HG02798 (cell line): Measurements from ENCODE around the gene FAM83D.

ENCODE experiments used
- ATAC-seq: cut with Tn5 transposase; IDR thresholded peaks from one replicate; pipeline ENCODE4 v1.9.1; 2021; ENCODE audit warnings: mild to moderate bottlenecking; ENCODE audit not compliant: unreplicated experiment, poor library complexity

Gene FAM83D

DNA sequence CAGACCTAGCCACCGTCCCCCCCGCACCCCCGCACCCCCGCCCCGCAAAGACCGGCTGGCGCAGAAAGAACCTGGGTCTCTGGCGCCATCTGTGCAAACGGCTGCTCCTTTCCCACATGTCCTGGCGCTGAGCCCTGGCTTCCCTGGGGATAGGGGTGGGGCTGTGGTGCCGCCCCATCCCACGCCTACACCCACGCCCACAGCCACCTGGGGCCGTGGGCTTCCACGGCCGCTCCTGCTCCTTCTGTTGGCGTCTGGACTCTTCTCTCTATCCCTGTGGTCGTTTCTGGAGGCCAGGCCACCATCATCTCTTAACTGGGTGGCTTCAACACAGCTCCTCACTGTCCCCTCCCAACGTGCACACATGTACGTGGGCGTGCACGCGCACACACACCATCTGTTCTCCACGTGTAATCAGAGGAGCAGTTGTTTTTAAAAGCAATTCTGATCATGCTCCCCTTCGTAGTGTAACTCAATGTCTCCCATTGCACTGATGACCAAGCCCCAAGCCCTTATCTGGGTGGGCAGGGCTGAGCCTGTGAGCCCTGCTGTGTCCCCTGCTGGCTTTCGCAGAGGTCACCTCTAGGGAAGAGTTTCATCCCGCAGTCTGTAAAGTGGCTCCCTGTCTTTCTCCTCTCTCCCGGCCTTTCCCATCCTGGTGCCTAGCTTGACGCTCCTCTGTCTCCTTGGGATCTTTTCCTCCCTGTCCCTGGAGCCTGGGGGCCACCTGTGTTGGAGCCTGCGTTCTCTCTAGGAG lies 31.9 kb upstream of the FAM83D start:
- no peak for ATAC-seq

DNA sequence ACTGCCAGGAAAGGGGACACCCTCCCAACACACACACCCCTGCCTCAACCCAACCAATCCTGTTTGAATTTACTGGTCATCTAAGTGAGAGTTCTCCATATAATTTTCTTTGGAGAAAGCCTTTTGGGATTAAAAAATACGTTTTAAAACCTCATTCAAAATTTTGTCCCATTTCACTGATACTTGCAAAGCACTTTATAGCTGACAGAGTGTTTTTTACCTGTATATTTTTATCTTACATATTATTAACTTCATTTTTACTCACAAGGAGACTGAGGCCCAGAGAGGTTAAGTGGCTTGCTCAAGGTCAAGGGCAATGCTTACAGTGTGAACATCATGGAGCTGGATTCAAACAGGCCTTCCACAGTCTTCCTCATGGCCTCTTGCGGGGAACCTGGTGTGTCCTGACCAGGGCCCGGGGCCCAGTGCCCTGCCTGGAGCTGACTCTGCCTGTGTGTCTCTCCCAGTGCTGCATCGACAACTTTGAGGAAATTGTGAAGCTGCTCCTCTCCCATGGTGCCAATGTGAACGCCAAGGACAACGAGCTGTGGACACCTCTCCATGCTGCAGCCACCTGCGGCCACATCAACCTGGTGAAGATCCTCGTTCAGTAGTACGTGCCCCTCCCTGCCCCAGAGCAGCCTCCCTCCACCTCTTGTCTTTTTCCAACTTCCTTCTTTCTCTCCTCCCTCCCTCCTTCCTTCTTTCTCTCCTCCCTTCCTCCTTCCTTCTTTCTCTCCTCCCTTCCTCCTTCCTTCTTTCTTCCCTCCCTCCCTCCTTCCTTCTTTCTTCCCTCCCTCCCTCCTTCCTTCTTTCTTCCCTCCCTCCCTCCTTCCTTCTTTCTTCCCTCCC lies 30.9 kb upstream of the FAM83D start:
- ATAC-seq, result no peak

DNA sequence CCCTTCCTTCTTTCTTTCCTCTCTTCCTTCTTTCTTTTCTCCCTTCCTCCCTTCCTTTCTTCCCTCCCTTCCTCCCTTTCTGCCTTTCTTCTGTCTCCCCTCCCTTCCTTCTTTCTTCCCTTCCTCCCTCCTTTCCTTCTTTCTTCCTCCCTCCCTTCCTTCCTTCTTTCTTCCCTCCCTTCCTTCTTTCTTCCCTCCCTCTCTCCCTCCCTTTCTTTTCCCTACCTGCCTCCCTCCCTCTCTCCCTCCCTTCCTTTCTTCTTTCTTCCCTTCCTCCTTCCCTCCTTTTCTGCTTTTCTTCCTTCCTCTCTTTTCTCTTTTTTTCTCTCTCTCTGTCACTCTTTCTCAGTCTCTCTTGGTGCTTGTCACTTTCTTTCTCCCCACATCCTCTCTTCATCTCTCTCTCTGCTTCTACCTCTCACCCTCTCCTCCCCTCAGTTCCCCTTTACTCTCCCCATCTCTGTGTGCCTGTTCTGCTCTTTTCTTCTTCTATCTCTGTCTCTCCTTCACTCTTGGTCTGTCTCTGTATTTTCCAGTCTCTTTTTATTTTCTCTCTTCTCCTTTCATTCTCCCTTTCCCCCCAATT lies 30.1 kb upstream of the FAM83D start:
- no peak for ATAC-seq

DNA sequence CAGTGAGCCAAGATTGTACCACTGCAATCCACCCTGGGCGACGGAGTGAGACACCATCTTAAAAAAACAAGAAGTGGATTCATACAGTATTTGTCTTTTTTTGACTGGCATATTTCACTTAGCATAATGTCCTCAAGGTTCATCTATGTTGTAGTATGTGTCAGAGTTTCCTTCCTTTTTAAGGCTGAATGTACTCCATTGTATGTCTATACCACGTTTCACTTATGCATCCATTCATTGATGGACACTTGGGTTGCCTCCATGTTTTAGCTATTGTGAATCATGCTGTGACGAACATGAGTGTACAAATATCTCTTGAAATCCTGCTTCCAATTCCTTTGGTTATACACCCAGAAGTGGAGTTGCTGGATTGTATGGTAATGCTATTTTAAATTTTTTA lies 28.9 kb upstream of the FAM83D start:
- no peak for ATAC-seq

DNA sequence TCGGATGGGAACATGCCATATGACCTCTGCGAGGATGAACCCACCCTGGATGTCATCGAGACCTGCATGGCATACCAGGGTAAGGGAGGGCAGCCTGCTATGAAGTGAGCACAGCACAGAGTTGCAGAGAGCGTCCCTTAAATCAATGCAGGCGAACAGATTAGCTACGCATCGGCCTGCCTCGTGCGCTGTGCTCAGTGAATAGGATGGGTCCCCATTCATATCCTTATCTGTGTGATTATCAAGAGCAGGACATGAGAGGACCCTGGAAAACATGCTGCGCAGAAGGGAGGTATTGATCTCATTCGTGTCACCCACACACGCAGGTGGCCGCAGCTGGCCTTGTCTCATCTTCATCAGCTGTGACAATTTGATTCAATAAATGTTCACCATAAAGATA lies 25.6 kb upstream of the FAM83D start:
- no peak for ATAC-seq

DNA sequence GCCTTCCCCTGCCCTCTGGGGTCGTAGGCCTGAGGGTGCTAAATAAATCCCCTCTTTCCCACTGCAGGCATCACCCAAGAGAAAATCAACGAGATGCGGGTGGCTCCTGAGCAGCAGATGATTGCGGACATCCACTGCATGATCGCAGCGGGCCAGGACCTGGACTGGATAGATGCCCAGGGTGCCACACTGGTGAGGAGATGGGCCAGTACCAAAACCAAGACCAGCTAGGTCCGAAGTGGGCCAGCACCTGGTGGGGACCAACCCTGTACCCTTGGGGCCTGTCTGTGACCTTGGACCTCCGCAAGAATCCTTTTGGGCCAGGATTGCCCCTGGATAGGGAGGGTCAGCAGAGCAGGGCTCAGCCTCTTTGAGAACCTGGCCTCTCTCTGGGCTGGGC lies 23.6 kb upstream of the FAM83D start:
- no peak for ATAC-seq

DNA sequence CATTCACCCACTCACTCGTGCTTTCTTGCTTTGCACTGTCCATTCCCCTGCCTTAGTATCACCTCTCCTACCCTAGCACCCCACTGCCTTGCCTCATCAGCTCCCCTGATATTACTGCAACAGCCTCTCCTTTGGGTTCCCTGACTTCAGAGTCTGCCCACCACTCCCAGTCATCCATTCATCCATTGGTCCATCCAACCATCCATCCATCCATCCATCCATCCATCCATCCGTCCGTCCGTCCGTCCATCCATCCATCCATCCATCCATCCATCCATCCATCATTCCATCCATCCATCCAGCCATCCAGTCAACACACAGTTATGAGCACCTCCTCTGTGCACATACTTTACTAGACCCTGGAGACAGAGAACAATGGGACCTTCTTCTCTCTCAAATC lies 22.9 kb upstream of the FAM83D start:
- ATAC-seq, result no peak

DNA sequence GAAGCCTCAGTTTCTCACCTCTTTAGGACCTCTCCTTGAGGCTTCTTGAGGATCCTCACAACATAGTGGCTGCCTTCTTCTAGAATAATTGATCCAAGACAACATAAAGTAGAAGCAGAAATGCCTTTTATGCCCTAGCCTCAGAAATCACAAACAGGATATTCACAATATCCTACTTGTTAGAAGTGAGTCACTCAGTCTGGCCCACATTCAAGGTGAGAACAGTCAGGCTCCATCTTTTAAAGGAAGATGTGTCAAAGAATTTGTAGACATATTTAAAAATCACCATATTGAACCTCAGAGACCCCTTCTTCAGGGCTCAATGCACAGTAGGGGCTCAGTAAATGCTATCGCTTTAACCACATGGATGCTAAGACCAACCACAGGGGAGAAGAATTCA lies 20.8 kb upstream of the FAM83D start:
- ATAC-seq, result no peak

DNA sequence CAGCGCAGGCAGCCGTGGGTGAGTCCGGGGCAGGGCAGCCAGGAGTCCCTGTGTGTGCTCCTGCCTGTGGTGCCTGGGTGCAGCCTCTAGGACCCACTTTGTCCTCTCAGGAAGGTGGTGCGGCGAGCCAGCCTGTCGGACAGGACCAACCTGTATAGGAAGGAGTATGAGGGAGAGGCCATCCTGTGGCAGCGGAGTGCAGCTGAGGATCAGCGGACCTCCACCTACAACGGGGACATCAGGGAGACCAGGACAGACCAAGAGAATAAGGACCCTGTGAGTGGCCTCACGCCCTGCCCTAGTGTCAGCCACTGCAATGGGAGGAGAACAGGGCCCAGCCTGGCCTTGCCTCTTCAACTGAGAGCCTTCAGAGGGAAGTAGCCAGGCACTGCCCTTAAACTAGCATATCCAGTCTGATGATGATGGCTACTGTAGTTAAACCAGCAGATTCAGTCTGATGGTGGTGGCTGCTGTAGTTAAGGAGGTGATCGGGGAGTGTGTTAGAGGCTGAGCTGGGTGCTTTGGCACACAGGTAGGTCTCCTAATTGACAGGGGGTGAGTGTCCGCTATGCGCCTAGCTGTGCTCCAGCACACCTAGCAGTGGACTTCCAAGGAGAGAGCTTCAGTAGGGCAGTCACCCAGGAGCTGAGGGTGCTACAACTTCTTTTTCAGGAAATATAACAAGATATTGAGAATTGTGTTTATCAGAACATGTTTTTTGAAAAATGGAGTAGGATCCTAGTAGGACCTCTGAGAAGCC lies 18.1 kb upstream of the FAM83D start:
- ATAC-seq, result no peak

DNA sequence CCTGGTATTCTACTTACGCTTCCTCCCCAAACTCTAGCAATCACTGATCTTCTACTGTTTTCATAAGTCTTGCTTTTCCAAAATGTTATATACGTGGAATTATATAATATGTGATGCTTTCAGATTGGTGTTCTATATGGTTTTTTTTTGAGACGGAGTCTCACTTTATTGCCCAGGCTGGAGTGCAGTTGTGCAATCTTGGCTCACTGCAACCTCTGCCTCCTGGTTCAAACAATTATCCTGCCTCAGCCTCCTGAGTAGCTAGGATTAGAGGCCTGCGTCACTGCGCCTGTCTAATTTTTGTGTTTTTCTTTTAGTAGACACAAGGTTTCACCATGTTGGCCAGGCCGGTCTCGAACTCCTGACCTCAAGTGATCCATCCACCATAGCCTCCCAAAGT lies 10.9 kb upstream of the FAM83D start:
- no peak for ATAC-seq

DNA sequence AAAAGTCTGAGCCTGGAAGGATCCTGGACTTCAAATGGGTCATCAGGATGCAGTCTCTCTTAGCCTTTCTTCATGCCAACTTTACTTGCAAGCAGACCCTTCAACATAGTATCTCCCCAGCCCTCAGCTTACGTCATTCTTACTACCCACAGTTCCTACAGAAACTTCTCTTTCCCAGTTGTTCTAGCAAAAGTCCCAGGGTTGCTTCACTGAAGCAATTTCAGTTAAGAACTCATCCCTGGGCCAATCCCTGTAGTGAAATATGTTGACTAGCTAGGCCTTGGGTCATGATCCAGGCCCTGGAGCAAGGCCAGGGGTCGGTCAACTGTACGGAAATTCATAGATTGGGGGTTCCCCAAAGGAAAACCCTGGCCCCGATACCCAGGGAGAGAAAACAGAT lies 8.6 kb upstream of the FAM83D start:
- no peak for ATAC-seq

DNA sequence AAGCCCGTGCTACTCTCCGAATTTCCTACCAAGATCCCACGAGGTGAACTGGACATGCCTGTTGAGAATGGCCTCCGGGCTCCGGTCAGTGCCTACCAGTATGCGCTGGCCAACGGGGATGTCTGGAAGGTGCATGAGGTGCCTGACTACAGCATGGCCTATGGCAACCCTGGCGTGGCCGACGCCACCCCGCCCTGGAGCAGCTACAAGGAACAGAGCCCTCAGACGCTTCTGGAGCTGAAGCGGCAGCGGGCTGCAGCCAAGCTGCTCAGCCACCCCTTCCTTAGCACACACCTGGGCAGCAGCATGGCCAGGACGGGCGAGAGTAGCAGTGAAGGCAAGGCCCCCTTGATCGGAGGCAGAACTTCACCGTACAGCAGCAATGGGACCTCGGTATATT lies 8.0 kb upstream of the FAM83D start:
- no peak for ATAC-seq

DNA sequence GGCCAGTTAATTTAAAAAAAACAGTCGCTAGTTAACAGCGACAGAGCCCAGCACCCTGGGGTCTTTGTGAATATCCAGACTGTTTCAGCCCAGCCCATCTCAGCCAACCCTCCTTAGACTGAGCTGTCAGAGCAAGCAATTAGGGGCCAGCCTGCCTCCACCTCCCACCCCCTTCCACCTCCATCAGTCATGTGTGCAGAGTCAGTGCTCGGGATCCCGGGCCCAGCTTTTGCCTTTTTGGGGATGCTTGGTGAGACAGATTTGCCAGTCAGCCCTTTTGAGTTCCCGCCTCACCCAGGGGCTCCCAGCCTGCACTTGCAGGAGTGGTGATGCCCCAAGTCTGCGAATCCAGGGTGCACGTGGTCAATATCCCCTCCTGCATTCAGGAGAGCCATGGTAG lies 6.5 kb upstream of the FAM83D start:
- ATAC-seq, result no peak

DNA sequence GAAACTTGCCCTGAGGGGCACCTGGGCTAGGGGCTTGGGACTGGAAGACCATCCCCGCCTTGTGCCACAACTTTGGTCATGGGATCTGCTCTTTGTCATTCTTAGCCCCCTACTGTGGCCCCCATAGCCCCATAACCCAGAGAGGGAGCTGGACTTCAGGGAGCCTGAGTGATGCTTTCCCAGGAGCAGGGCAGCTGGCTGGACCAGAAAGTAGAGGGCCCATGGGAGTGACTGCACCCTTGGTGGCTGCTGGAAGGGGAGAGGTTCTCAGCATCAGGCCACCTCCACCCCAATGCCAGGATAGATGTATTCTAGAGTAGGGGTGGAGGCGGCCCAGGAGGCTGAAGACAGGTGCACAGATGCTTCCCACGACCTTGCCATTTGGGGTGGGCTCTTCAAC lies 5.8 kb upstream of the FAM83D start:
- ATAC-seq, result no peak

DNA sequence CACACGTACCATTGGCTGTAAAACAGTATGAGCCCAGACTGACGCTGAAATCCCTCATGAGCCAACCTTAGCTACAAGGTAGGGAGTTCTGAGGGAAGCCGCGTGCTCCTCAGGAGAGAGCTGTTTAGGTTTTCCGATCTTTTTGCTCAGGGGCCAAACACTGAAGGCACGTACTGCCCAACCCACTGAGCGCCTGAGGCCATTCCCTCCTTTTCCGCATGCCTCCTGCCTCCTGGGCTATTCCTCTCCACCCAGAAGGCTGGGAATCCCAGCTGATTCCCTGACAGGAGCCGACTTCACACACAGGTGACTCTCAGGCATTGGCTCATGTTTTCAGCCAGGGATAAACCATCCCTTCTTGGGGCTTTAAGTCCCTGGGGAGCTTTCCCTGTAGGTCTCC lies 5.4 kb upstream of the FAM83D start:
- ATAC-seq, result no peak

DNA sequence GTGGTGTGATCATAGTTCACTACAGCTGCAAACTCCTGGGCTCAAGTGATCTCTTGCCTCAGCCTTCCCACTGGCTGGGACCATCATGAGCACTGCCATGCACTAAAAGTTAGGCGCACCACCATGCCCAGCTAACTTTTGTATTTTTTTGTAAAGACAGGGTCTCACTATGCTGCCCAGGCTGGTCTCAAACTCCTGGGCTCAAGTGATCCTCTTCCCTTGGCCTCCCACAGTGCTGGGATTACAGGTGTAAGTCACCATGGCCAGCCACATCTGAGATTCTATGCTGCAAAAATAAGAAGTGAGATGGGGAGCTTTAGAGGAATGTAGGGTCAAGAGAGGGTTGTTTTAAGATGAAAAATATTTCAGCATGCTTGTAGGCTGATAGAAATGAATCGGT lies 1.5 kb upstream of the FAM83D start:
- ATAC-seq, result no peak

DNA sequence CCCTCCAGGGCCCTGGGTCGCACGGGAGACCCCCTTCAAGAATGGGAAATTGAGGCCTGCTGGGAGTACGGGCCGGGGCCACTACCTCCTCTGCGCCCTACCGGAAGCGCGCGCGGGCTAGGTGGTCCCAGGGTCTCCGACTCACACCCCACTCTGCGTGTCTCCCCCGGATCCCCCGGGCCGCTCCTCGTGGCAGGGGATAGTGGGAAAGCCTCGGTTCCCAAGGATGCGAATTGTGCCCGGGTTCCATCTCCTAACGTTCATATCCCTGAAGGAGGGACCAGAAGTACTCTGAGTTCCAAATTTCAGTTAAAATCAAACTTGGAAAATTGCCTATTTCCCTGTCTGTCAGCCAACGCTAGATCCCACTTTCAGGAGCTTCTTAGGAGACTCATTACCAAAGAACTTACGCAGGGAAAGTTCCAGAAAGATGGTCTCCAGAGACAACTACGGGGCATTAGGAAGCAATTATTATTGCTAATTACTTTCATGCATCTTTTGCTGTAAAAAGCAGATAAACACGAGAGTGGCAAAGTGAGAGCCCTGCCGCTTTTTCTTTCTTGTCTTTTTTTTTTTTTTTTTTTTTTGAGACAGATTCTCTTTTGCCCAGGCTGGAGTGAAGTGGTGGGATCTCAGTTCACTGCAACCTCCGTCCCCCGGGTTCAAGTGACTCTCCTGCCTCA lies 858 bp downstream of the FAM83D start:
- peak; percentile 1 for ATAC-seq

DNA sequence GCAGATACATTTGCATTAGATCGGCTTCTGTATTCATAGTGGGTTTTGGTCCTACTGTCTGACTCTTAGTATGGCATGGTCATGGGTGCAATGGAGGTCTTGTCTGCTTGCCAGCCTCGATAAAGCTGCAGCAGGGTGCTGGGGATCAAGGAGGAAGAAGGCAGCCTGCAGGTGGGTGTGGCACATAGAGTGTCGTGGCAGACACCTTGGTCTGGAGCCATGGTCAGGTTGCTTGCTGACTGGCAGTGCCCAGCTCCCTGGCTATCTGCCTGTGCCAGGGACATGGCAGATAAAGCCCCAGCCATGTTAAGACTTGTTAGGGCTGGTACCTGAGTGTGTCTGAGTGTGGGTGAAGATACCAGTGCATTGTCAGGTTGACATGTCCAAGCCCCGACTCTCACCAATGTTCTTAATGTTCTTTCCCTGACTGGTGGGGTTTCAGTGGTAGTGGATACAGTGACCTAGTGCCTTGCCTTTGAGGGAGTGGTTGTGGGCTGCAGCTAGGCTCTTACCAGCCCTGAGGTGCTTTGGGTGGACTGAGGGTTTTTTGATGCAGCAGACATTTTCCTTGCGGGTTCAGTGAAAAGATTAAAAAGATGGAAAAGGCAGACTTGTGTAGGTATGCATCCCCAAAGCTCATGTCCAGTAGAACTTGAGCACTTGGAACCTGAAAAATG lies 1.8 kb downstream of the FAM83D start:
- ATAC-seq, result no peak

DNA sequence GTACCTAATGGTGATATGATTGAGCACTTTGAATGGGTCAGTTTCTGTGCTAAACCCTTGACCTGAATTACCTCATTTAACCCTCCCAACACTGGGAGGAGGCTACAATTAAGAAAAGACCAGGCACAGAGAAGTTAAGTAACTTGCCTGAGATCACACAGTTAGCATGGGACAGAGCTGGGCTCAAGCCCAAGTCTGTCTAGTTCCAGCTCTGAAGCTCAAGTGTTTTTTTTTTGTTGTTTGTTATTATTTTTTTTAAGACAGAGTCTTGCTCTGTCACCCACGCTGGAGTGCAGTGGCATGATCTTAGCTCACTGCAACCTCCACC lies 4.0 kb downstream of the FAM83D start:
- ATAC-seq, result no peak

DNA sequence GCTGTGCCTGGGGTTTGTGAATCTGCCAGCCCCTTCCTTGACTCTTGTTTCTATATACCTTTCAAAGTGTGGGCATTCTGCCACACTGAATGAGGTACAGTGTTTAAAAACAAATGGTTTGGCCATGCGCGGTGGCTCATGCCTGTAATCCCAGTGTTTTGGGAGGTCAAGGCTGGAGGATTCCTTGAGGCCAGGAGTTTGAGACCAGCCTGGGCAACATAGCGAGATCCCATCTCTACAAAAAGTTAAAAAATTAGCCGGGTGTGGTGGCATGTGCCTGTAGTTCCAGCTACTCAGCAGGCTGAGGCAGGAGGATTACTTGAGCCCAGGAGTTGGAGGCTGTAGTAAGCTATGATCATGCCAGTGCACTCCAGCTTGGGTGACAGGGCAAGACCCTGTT lies 5.8 kb downstream of the FAM83D start:
- ATAC-seq, result no peak
